ENCODE results near the gene KCNT2. TPM values are rescaled to one million over a fixed set of nuclear protein-coding genes. Genes with fewer than 3 reads are reported as not detected.
"Not testable (repeated sequence)": the region's sequence is repeated elsewhere in the genome, so short reads cannot be mapped to it uniquely, and the experiment has no call there.

KCNT2 gene
- polyA plus RNA-seq, 1 experiment, result 2.0 TPM

DNA sequence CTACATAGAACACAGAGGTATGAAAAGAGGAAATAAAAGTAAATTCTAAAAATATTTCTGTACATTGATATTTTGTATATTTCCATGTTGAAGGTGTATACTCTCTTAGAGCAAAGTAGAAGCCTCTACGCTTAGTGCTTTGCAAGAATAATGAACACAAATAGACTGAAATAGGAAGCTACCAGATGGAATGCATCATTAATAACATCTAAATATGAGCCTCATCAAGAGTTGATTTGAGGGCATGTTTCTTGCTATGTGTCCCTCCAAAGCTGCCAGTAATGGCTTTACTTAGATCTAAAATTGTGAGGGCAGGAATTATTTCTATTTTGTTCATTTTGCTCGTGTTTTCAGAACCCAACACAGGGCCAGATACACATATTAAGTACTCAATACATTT, 94.4 kb downstream of the KCNT2 start:
- ChIA-PET CTCF (no interaction called here), POLR2A (no interaction called here)
- TF ChIP-seq, protein P1, sequence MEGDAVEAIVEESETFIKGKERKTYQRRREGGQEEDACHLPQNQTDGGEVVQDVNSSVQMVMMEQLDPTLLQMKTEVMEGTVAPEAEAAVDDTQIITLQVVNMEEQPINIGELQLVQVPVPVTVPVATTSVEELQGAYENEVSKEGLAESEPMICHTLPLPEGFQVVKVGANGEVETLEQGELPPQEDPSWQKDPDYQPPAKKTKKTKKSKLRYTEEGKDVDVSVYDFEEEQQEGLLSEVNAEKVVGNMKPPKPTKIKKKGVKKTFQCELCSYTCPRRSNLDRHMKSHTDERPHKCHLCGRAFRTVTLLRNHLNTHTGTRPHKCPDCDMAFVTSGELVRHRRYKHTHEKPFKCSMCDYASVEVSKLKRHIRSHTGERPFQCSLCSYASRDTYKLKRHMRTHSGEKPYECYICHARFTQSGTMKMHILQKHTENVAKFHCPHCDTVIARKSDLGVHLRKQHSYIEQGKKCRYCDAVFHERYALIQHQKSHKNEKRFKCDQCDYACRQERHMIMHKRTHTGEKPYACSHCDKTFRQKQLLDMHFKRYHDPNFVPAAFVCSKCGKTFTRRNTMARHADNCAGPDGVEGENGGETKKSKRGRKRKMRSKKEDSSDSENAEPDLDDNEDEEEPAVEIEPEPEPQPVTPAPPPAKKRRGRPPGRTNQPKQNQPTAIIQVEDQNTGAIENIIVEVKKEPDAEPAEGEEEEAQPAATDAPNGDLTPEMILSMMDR (IDR thresholded peaks at IDR 0.05; ENCODE audit: low read depth, low read length), result no peak
- H3K27ac ChIP-seq (ENCODE audit: low read depth, low read length), result no peak overlapping the region
- H3K9me3 ChIP-seq (ENCODE audit: control insufficient read depth, insufficient read depth, low read length), result no peaks in the 10 kb centered on the region
- DNase-seq (ENCODE audit: low read depth, low spot score), result no peak
- no peak overlapping the region for H3K4me3 ChIP-seq (ENCODE audit: low read depth, low read length)
- no peaks in the 10 kb centered on the region for H3K27me3 ChIP-seq (ENCODE audit: control insufficient read depth, insufficient read depth, low read length)

DNA sequence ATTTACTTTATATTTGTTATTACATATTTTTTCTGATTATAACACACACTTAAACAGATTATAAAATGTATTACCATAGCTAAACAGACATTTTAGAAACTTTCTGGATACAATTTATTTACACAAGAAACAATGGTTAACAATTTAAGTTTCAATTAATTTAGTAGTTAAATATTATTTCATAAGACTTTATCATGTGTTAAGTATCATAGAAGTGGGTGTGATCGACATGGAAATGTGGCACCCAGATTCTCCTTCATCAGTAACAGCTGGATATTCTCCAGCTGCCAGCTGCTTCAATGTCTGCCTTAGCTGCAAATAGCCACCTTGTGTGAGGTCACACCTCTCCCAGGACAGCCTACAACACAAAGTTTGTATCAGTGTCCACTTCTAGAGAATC, 97.8 kb downstream of the KCNT2 start:
- Histone ChIP-seq H3K27me3 (ENCODE audit: control insufficient read depth, insufficient read depth, low read length) (no peaks in the 10 kb centered on the region), H3K4me3 (ENCODE audit: low read depth, low read length) (no peak overlapping the region), H3K27ac (ENCODE audit: low read depth, low read length) (no peak overlapping the region), H3K9me3 (ENCODE audit: control insufficient read depth, insufficient read depth, low read length) (no peaks in the 10 kb centered on the region)
- CTCF ChIA-PET, result no interaction called here
- POLR2A ChIA-PET, result no interaction called here
- no peak for DNase-seq (ENCODE audit: low read depth, low spot score)
- TF ChIP-seq, protein P1 (IDR thresholded peaks at IDR 0.05; ENCODE audit: low read depth, low read length), result no peak

DNA sequence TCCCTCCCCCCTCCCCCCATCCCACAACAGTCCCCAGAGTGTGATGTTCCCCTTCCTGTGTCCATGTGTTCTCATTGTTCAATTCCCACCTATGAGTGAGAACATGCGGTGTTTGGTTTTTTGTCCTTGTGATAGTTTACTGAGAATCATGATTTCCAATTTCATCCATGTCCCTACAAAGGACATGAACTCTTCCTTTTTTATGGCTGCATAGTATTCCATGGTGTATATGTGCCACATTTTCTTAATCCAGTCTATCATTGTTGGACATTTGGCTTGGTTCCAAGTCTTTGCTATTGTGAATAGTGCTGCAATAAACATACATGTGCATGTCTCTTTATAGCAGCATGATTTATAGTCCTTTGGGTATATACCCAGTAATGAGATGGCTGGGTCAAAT, 104.0 kb downstream of the KCNT2 start:
- CTCF ChIA-PET; H3K27me3 ChIP-seq (ENCODE audit: control insufficient read depth, insufficient read depth, low read length): not testable (repeated sequence)

DNA sequence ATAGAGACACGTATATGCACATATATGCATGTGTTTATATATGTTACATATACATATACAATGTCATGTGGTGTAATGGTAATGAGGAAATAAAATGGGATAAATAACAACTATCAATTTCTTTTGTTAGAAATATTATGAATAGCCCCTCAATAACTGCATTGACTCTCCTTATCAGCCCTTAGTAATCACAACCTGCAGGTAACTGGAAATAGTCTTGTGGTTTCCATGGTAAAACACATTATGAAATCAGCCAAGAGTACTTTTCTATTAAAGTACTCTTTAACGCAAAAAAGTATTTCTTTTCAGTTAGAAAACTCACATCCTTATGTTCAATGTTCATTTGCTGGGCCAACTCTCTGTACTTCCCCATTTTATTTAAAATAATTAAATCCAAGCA, 105.8 kb downstream of the KCNT2 start:
- DNase-seq (ENCODE audit: low read depth, low spot score), result no peak
- H3K27ac ChIP-seq (ENCODE audit: low read depth, low read length), result no peak overlapping the region
- no peaks in the 10 kb centered on the region for H3K9me3 ChIP-seq (ENCODE audit: control insufficient read depth, insufficient read depth, low read length)
- POLR2A ChIA-PET, result no interaction called here
- H3K4me3 ChIP-seq (ENCODE audit: low read depth, low read length), result no peak overlapping the region
- TF ChIP-seq, protein P1 (IDR thresholded peaks at IDR 0.05; ENCODE audit: low read depth, low read length), result no peak
- H3K27me3 ChIP-seq (ENCODE audit: control insufficient read depth, insufficient read depth, low read length), result no peaks in the 10 kb centered on the region
- CTCF ChIA-PET, result no interaction called here

More for the DNA sequence above, 104.0 kb downstream of the KCNT2 start:
- DNase-seq (ENCODE audit: low read depth, low spot score); H3K4me3 ChIP-seq (ENCODE audit: low read depth, low read length); H3K9me3 ChIP-seq (ENCODE audit: control insufficient read depth, insufficient read depth, low read length); H3K27ac ChIP-seq (ENCODE audit: low read depth, low read length); POLR2A ChIA-PET: not testable (repeated sequence)

DNA sequence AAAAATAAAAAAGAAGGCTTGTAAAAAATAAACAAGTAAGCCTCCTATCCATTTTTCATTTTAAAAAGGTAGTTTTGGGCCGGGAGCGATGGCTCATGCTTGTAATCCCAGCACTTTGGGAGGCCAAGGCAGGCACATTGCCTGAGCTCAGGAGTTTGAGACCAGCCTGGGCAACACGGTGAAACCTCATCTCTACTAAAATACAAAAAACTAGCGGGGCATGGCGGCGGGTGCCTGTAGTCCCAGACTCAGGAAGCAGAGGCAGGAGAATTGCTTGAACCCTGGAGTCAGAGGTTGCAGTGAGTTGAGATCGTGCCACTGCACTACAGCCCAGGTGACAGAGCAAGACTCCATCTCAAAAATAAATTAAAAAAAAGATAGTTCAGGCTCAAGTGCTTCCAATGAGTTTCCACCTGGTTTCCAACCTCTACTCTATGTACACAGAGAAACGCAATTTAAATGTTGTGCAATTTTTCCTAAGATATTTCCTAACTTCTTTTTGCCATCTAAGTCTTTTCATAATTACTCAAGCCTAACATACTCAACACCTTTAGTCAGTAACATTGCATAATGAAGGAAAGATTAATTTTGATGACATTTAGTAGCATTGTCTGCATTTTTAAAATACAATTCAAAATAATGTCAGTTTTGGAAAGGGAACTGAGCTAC, 106.3 kb downstream of the KCNT2 start:
- ChIA-PET POLR2A (no interaction called here), CTCF (no interaction called here)
- Histone ChIP-seq H3K9me3 (ENCODE audit: control insufficient read depth, insufficient read depth, low read length) (no peaks in the 10 kb centered on the region), H3K4me3 (ENCODE audit: low read depth, low read length) (no peak overlapping the region), H3K27ac (ENCODE audit: low read depth, low read length) (no peak overlapping the region), H3K27me3 (ENCODE audit: control insufficient read depth, insufficient read depth, low read length) (no peaks in the 10 kb centered on the region)
- TF ChIP-seq, protein P1 (IDR thresholded peaks at IDR 0.05; ENCODE audit: low read depth, low read length), result no peak
- DNase-seq (ENCODE audit: low read depth, low spot score), result no peak

DNA sequence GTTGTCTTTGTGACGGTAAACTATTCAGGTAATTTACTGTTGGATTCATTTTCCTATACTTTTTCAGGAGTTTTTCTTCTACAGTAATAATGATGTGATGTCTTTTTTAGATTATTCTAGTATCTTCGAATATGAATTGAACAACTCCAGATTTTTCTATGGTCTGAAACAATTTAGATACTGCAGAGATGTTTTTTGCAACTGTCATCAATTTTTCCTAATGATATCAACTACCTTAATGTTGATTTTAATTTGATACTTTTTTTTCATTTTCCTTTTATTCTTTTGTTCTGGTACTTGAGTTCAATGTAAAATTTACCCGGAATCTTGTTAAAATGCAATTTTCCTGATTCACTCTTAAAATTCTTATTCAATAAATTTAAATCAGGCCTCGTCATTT, 110.4 kb downstream of the KCNT2 start:
- ChIA-PET CTCF (no interaction called here), POLR2A (no interaction called here)
- no peak for DNase-seq (ENCODE audit: low read depth, low spot score)
- Histone ChIP-seq H3K27ac (ENCODE audit: low read depth, low read length) (no peak overlapping the region), H3K9me3 (ENCODE audit: control insufficient read depth, insufficient read depth, low read length) (no peaks in the 10 kb centered on the region), H3K4me3 (ENCODE audit: low read depth, low read length) (no peak overlapping the region), H3K27me3 (ENCODE audit: control insufficient read depth, insufficient read depth, low read length) (no peaks in the 10 kb centered on the region)
- TF ChIP-seq, protein P1 (IDR thresholded peaks at IDR 0.05; ENCODE audit: low read depth, low read length), result no peak
